ENCODE data around the gene ANO2.

GRCh38 chr12:5803532-5803931, 141.5 kb downstream of the ANO2 start:
- TF ChIP-seq CTCF (IDR thresholded peaks at IDR 0.05; ENCODE audit: extremely low read depth in 1 of 2, insufficient read depth in 1 of 2, low read depth in 1 of 2, low read length in 2 of 2) (no peak), POLR2AphosphoS5 (IDR thresholded peaks at IDR 0.05; ENCODE audit: insufficient read depth, low read depth, low read length) (no peak), MYC (IDR thresholded peaks at IDR 0.05; ENCODE audit: low read depth, low read length) (no peak), EZH2 (IDR thresholded peaks at IDR 0.05; ENCODE audit: borderline replicate concordance, low read depth, low read length, severe bottlenecking) (no peak)
